Astrocyte (in vitro differentiated cells and primary cell): ENCODE results near the gene AMDHD2.
"Not testable (repeated sequence)": the region's sequence is repeated elsewhere in the genome, so short reads cannot be mapped to it uniquely, and the experiment has no call there.

Experiments used
- CTCF ChIP-seq: IDR thresholded peaks from 2 replicates; pipeline ENCODE4 v1.5.1; 2011; ENCODE audit warnings: low read depth, mild to moderate bottlenecking, inconsistent platforms, low read length, moderate library complexity; ENCODE audit not compliant: insufficient read depth
- EZH2 ChIP-seq: IDR thresholded peaks from 2 replicates; pipeline ENCODE4 v1.6.1; 2012; ENCODE audit warnings: mild to moderate bottlenecking, low read length, inconsistent platforms; ENCODE audit not compliant: insufficient read depth

- not testable (repeated sequence) for TF ChIP-seq CTCF, EZH2
Measured at GRCh38 chr16:2543771-2544170, 23.6 kb downstream of the AMDHD2 start.
